ENCODE results near the gene RASL12. TPM values are rescaled to one million over a fixed set of nuclear protein-coding genes. Genes with fewer than 3 reads are reported as not detected.

The RASL12 gene
- total RNA-seq, 2 donors from 2014 or later, result 3.1 to 6.7 TPM

DNA sequence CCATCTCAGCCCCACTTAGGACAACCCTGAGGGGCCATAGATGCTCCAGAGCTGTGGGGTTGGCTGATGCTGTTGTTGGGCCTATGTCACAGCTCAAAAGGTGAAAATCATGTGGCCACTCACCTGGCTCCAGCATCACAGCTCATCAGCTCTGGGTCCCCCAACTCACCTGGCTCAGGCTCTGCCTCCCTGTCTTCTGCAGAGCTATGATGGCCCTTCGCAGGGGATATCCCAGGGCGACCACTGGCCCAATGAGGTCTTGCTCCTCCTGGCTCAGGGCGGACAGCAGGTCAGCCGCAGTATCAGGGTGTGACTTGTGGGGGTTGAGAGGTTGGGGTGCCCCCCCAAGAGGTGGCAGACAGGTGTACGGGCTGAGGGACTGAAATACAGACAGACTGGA, 31.5 kb upstream of the RASL12 start:
- TF ChIP-seq, protein P1, sequence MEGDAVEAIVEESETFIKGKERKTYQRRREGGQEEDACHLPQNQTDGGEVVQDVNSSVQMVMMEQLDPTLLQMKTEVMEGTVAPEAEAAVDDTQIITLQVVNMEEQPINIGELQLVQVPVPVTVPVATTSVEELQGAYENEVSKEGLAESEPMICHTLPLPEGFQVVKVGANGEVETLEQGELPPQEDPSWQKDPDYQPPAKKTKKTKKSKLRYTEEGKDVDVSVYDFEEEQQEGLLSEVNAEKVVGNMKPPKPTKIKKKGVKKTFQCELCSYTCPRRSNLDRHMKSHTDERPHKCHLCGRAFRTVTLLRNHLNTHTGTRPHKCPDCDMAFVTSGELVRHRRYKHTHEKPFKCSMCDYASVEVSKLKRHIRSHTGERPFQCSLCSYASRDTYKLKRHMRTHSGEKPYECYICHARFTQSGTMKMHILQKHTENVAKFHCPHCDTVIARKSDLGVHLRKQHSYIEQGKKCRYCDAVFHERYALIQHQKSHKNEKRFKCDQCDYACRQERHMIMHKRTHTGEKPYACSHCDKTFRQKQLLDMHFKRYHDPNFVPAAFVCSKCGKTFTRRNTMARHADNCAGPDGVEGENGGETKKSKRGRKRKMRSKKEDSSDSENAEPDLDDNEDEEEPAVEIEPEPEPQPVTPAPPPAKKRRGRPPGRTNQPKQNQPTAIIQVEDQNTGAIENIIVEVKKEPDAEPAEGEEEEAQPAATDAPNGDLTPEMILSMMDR (IDR thresholded peaks at IDR 0.05), result no peak
- no peaks in the 10 kb centered on the region for H3K27me3 ChIP-seq
- H3K9me3 ChIP-seq, result no peaks in the 10 kb centered on the region
- H3K4me3 ChIP-seq, result no peak overlapping the region
- H3K27ac ChIP-seq, result no peak overlapping the region
- intact Hi-C loops (cut with DNase I), result no loop called here
- DNase-seq, result no peak
- H3K9ac ChIP-seq (ENCODE audit: low read depth in 2 of 2, low read length in 2 of 2), result no peak overlapping the region
- no peaks in the 10 kb centered on the region for H3K4me1 ChIP-seq
- H3K36me3 ChIP-seq, result no peaks in the 10 kb centered on the region

DNA sequence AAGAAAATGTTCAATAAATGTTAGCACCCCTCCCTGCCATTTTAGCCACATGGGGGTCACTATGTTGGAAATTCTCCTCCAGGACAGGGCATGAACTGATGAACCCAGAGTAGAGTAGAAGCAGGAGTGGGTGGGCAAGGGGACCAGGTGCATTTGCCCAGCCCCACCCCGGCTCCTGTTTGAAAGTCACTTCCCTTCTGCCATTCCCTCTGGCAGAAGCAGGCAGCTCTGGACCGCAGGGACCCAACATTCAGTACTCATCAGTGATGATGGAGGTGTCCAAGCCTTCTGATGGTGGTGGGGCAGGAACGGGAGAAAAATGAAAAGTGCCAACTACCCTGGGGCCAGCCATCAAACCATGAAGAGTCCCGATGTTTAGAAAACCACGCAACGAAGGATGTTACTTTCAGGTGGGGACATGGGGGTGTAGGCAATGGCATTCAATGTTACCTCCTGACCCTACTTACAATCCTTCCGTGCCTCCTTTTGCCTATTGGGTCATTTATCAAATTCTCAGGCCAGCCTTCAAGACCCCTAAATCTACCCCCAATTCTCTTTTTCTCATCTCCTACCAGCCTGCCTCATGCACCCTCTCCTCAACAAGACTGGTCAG, 30.0 kb upstream of the RASL12 start:
- H3K9me3 ChIP-seq, result no peaks in the 10 kb centered on the region
- DNase-seq, result no peak
- H3K4me3 ChIP-seq, result no peak overlapping the region
- intact Hi-C loops (cut with DNase I), result no loop called here
- no peaks in the 10 kb centered on the region for H3K36me3 ChIP-seq
- H3K27ac ChIP-seq, result no peak overlapping the region
- no peaks in the 10 kb centered on the region for H3K27me3 ChIP-seq
- H3K9ac ChIP-seq (ENCODE audit: low read depth in 2 of 2, low read length in 2 of 2), result no peak overlapping the region
- TF ChIP-seq, protein P1 (IDR thresholded peaks at IDR 0.05), result no peak
- no peaks in the 10 kb centered on the region for H3K4me1 ChIP-seq

DNA sequence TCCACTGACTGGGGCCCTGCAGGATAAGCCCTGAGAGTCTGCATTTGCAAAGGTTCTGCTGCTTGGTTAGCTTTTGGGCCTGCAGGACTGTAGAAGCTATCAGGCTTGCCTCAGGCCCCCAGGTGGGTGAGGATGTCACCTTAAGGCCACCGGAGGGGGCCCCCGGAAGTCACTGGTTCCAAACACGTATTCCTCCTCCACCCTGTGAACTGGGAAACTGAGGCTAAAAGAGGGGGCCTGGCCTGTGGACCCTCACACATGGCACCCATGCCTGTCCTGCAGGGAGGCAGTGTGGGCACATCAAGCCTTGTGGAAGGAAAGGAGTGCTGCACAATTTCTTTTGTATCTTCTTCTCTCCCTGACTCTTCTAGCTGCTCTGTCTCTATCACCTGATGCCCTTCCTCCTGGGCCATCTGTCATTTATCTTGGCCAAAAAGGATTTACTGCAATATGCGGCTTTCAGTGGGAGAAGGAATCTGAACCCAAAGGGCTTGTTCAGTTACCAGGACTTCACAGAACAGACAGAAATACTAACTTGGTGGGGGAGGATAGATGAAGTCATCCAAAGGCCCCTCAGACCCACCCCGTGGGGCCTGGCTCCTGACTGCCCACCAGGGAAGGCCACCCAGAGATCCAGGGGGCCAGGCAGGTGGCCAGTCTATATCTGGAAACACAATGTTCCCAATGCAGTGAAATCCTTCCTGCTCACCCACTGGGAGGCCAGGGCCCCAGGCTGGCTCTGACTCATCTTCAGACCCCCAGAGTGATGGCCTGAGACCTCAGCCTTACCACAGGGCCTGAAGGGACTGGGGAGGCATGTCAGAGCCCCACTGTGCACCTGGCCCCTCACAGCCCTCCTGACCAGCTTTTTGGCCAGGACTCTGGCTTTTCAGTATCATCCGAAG, 28.9 kb upstream of the RASL12 start:
- Histone ChIP-seq H3K27ac (no peak overlapping the region), H3K9me3 (no peaks in the 10 kb centered on the region), H3K4me1 (no peaks in the 10 kb centered on the region), H3K4me3 (no peak overlapping the region), H3K27me3 (no peaks in the 10 kb centered on the region), H3K36me3 (no peaks in the 10 kb centered on the region), H3K9ac (ENCODE audit: low read depth in 2 of 2, low read length in 2 of 2) (no peak overlapping the region)
- no peak for DNase-seq
- TF ChIP-seq, protein P1 (IDR thresholded peaks at IDR 0.05), result no peak
- intact Hi-C loops (cut with DNase I), result no loop called here

DNA sequence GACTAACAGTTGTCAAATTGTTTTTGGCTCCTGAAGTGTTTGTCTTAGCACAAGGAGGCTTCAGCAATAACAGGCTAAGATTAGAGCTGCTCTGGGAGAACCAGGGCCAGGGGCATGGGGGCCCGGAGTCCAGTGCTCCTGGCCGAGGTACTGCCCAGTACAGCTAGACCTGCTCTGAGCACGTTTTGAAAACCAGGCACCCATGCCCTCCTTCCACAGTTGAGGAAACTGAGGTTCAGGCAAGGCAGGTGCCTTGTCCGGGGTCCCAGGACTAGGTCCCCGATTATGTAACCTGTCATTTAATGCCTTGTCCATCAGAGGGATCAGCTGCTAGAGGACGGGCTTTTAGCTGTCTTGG, 27.9 kb upstream of the RASL12 start:
- H3K4me3 ChIP-seq, result no peak overlapping the region
- TF ChIP-seq, protein P1 (IDR thresholded peaks at IDR 0.05), result no peak
- H3K9ac ChIP-seq (ENCODE audit: low read depth in 2 of 2, low read length in 2 of 2), result no peak overlapping the region
- no peaks in the 10 kb centered on the region for H3K27me3 ChIP-seq
- intact Hi-C loops (cut with DNase I), result no loop called here
- no peaks in the 10 kb centered on the region for H3K4me1 ChIP-seq
- H3K36me3 ChIP-seq, result no peaks in the 10 kb centered on the region
- H3K27ac ChIP-seq, result no peak overlapping the region
- no peak for DNase-seq
- H3K9me3 ChIP-seq, result no peaks in the 10 kb centered on the region

DNA sequence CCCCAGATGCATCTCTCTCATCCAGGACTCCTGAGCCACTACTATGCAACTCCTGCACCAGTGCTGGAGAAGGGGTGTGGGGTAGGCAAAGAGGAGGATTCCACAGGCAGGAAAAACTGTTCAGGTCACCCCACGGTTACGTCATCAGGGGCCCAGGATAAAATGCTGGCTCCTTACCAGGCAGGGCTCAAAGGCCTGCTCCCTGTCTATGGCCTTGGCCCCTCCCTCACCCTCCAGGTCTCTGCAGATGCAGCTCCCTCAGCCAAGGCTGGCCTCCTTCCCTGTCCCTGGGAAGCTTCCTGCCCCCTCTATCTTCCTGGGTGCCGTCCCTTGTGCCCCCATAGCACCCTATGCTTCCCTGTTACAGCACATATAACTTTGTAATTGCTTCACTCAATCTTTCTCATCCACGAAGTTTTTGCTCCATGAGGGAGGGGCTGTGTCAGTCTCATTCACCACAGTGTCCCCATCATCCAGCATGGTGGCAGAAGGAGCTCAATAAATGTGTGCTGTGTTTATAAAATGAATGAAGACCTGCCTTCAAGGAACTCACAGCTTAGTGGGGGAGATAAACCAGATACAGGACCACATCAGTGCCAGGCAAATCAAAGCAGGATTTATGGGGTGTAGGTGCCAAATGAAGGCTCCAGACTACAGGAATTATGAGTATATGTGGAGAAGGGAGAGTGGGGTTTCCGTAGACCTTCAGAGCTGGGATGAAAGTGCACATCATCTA, 27.4 kb upstream of the RASL12 start:
- intact Hi-C loops (cut with DNase I), result no loop called here
- Histone ChIP-seq H3K27me3 (no peaks in the 10 kb centered on the region), H3K9me3 (no peaks in the 10 kb centered on the region), H3K27ac (no peak overlapping the region), H3K4me1 (no peaks in the 10 kb centered on the region), H3K36me3 (no peaks in the 10 kb centered on the region), H3K9ac (ENCODE audit: low read depth in 2 of 2, low read length in 2 of 2) (no peak overlapping the region), H3K4me3 (no peak overlapping the region)
- DNase-seq, result no peak
- TF ChIP-seq, protein P1 (IDR thresholded peaks at IDR 0.05), result no peak
